Esophagus muscularis mucosa (tissue), 3 donors: ENCODE measurements around the gene OR52B6.

Experiments used
- POLR2A ChIP-seq: fragments of 450-650 bp; IDR thresholded peaks from one replicate; pipeline ENCODE4 v1.6.1; 2017; ENCODE audit warnings: antibody characterized with exemption, moderate library complexity, mild to moderate bottlenecking, low read depth
- TF ChIP-seq, protein P1 (sequence below), 3 experiments: fragments of 200-600 bp in 2 of 3; fragments of 450-650 bp in 1 of 3; sonication (generic) in 2 of 3; IDR thresholded peaks; one replicate each; pipeline ENCODE4 v1.5.1; 2017 to 2019; ENCODE audit warnings: antibody characterized with exemption in 3 of 3, mild to moderate bottlenecking in 2 of 3, moderate library complexity in 1 of 3

GRCh38 chr11:5626196-5626595 is 45.5 kb downstream of the OR52B6 start:
- TF ChIP-seq, protein P1, sequence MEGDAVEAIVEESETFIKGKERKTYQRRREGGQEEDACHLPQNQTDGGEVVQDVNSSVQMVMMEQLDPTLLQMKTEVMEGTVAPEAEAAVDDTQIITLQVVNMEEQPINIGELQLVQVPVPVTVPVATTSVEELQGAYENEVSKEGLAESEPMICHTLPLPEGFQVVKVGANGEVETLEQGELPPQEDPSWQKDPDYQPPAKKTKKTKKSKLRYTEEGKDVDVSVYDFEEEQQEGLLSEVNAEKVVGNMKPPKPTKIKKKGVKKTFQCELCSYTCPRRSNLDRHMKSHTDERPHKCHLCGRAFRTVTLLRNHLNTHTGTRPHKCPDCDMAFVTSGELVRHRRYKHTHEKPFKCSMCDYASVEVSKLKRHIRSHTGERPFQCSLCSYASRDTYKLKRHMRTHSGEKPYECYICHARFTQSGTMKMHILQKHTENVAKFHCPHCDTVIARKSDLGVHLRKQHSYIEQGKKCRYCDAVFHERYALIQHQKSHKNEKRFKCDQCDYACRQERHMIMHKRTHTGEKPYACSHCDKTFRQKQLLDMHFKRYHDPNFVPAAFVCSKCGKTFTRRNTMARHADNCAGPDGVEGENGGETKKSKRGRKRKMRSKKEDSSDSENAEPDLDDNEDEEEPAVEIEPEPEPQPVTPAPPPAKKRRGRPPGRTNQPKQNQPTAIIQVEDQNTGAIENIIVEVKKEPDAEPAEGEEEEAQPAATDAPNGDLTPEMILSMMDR (IDR thresholded peaks at IDR 0.05) = no peak
- no peak for TF ChIP-seq POLR2A
